ENCODE data around the gene HOXD3.

DNA sequence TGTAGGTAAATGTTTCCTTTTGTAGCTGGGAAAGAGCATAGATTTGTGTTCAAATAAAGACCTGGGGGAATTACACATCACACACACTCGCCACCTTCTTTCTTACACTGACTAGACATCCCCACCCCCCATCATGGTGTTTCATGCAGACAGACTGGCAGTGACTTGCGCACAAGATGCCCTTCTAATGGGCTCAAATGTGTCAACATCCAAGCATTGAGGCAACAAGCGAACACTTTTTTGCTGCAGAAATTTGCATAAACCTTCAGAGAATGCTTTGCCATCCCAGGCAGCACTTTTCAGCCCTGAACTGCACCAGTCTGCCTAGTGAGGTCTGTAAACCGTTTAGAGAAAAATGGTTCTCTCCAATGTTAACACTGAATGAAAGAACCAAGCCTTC, 23.1 kb upstream of the HOXD3 start:
- TF ChIP-seq, protein P1, sequence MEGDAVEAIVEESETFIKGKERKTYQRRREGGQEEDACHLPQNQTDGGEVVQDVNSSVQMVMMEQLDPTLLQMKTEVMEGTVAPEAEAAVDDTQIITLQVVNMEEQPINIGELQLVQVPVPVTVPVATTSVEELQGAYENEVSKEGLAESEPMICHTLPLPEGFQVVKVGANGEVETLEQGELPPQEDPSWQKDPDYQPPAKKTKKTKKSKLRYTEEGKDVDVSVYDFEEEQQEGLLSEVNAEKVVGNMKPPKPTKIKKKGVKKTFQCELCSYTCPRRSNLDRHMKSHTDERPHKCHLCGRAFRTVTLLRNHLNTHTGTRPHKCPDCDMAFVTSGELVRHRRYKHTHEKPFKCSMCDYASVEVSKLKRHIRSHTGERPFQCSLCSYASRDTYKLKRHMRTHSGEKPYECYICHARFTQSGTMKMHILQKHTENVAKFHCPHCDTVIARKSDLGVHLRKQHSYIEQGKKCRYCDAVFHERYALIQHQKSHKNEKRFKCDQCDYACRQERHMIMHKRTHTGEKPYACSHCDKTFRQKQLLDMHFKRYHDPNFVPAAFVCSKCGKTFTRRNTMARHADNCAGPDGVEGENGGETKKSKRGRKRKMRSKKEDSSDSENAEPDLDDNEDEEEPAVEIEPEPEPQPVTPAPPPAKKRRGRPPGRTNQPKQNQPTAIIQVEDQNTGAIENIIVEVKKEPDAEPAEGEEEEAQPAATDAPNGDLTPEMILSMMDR (IDR thresholded peaks at IDR 0.05): no peak
- no peak for TF ChIP-seq POLR2A (IDR thresholded peaks at IDR 0.05)

All from lower leg skin (tissue), 3 donors.